GM23338 (cell line): ENCODE measurements around the gene SLC6A11. TPM values are rescaled to one million over a fixed set of nuclear protein-coding genes. Genes with fewer than 3 reads are reported as not detected.

ENCODE experiments used
- ATAC-seq: fragments of 200-7000 bp; cut with Tn5 transposase; 3 replicates; pipeline ENCODE4 v1.9.1; 2020
- DNase-seq: peaks from one replicate; pipeline ENCODE4 v3.0.0-alpha.2; 2015; ENCODE audit warnings: low spot score
- H2AFZ ChIP-seq: fragments of 200-600 bp; sonication (generic); 2 replicates; pipeline ENCODE4 v1.8.0; 2016; ENCODE audit warnings: antibody characterized with exemption, mild to moderate bottlenecking, moderate library complexity
- H3F3A ChIP-seq: fragments of 200-600 bp; sonication (generic); replicated peaks from 2 replicates; pipeline ENCODE4 v1.8.0; 2017; ENCODE audit warnings: antibody characterized with exemption, mixed run types, low read depth
- H3K27ac ChIP-seq: fragments of 200-600 bp; sonication (generic); 2 replicates; pipeline ENCODE4 v1.6.1; 2016; ENCODE audit warnings: low read depth
- H3K27me3 ChIP-seq: fragments of 200-600 bp; sonication (generic); 2 replicates; pipeline ENCODE4 v1.8.0; 2016; ENCODE audit warnings: mild to moderate bottlenecking, mixed run types, moderate library complexity; ENCODE audit not compliant: insufficient read depth
- H3K36me3 ChIP-seq: fragments of 200-600 bp; sonication (generic); 2 replicates; pipeline ENCODE4 v1.8.0; 2016; ENCODE audit warnings: mild to moderate bottlenecking; ENCODE audit not compliant: insufficient read depth
- H3K4me1 ChIP-seq: fragments of 200-600 bp; sonication (generic); 2 replicates; pipeline ENCODE4 v1.8.0; 2016; ENCODE audit warnings: mild to moderate bottlenecking, moderate library complexity; ENCODE audit not compliant: insufficient read depth
- H3K4me2 ChIP-seq: fragments of 200-600 bp; sonication (generic); 2 replicates; pipeline ENCODE4 v1.7.1; 2017; ENCODE audit warnings: mixed run types
- H3K4me3 ChIP-seq: fragments of 200-600 bp; sonication (generic); 2 replicates; pipeline ENCODE4 v1.6.1; 2016; ENCODE audit warnings: mixed run types
- H3K79me2 ChIP-seq: fragments of 200-600 bp; sonication (generic); replicated peaks from 2 replicates; pipeline ENCODE4 v1.8.0; 2017; ENCODE audit warnings: mild to moderate bottlenecking; ENCODE audit not compliant: insufficient read depth
- H3K9me2 ChIP-seq: fragments of 200-600 bp; sonication (generic); 2 replicates; pipeline ENCODE4 v1.8.0; 2017; ENCODE audit not compliant: insufficient read depth
- H4K20me1 ChIP-seq: fragments of 200-600 bp; sonication (generic); replicated peaks from 2 replicates; pipeline ENCODE4 v1.8.0; 2017; ENCODE audit warnings: mild to moderate bottlenecking; ENCODE audit not compliant: insufficient read depth
- H3K27ac Mint-ChIP-seq: 2 replicates; pipeline ENCODE4 v1.8.0; 2020; ENCODE audit warnings: inconsistent platforms, mild to moderate bottlenecking, moderate library complexity, mixed read lengths
- H3K27me3 Mint-ChIP-seq: 3 replicates; pipeline ENCODE4 v1.8.0; 2022; ENCODE audit warnings: low read depth, mild to moderate bottlenecking, moderate library complexity, mixed read lengths, inconsistent platforms; ENCODE audit not compliant: insufficient read depth, poor library complexity
- H3K36me3 Mint-ChIP-seq: 3 replicates; pipeline ENCODE4 v1.8.0; 2021; ENCODE audit warnings: low read depth, mild to moderate bottlenecking, inconsistent platforms, moderate library complexity, mixed read lengths
- H3K4me1 Mint-ChIP-seq: 3 replicates; pipeline ENCODE4 v1.8.0; 2020; ENCODE audit warnings: mild to moderate bottlenecking, inconsistent platforms, mixed read lengths
- H3K4me3 Mint-ChIP-seq: 3 replicates; pipeline ENCODE4 v1.8.0; 2021; ENCODE audit warnings: moderate library complexity, mild to moderate bottlenecking, inconsistent platforms, mixed read lengths
- H3K9me3 Mint-ChIP-seq: 3 replicates; pipeline ENCODE4 v1.8.0; 2020; ENCODE audit warnings: moderate library complexity, mild to moderate bottlenecking, inconsistent platforms, mixed read lengths
- CREB1 ChIP-seq: fragments of 250-450 bp; sonication (Bioruptor Pico); IDR thresholded peaks from 2 replicates; pipeline ENCODE4 v1.5.0; 2020; ENCODE audit warnings: low read depth, mild to moderate bottlenecking, moderate library complexity
- CTCF ChIP-seq, 2 experiments: fragments of 200-600 bp in 1 of 2; sonication (generic) in 1 of 2; conservative IDR thresholded peaks; 2 replicates each; pipeline versions ENCODE4 v1.5.1 to v1.6.1; 2016 to 2017; ENCODE audit warnings: antibody characterized with exemption in 2 of 2, low read depth in 2 of 2, mild to moderate bottlenecking in 2 of 2, moderate library complexity in 1 of 2
- ETS1 ChIP-seq: IDR thresholded peaks from 2 replicates; pipeline ENCODE4 v1.6.1; 2016; ENCODE audit warnings: antibody characterized with exemption
- EZH2 ChIP-seq: fragments of 200-600 bp; sonication (generic); IDR thresholded peaks from one replicate; pipeline ENCODE4 v1.8.0; 2017; ENCODE audit warnings: antibody characterized with exemption, mild to moderate bottlenecking, low read depth; ENCODE audit not compliant: unreplicated experiment
- EZH2phosphoT487 ChIP-seq: fragments of 200-600 bp; sonication (generic); IDR thresholded peaks from one replicate; pipeline ENCODE4 v1.8.1; 2018; ENCODE audit warnings: antibody characterized with exemption; ENCODE audit not compliant: unreplicated experiment
- JUNB ChIP-seq: IDR thresholded peaks from one replicate; pipeline ENCODE4 v1.6.1; 2016; ENCODE audit warnings: antibody characterized with exemption; ENCODE audit not compliant: unreplicated experiment
- NANOG ChIP-seq: IDR thresholded peaks from 2 replicates; pipeline ENCODE4 v1.6.1; 2016; ENCODE audit warnings: antibody characterized with exemption, borderline replicate concordance
- POLR2AphosphoS5 ChIP-seq: IDR thresholded peaks from 2 replicates; pipeline ENCODE4 v1.6.1; 2016; ENCODE audit warnings: antibody characterized with exemption, low read depth
- REST ChIP-seq: IDR thresholded peaks from one replicate; pipeline ENCODE4 v1.6.1; 2018; ENCODE audit warnings: antibody characterized with exemption; ENCODE audit not compliant: unreplicated experiment
- STAT1 ChIP-seq: IDR thresholded peaks from one replicate; pipeline ENCODE4 v1.6.1; 2016; ENCODE audit warnings: antibody characterized with exemption; ENCODE audit not compliant: unreplicated experiment
- ZNF114 ChIP-seq: fragments of 250-450 bp; sonication (Bioruptor Pico); IDR thresholded peaks from 2 replicates; pipeline ENCODE4 v1.5.0; 2020; ENCODE audit warnings: mild to moderate bottlenecking, moderate library complexity
- ZNF331 ChIP-seq: fragments of 250-450 bp; sonication (Bioruptor Pico); IDR thresholded peaks from 2 replicates; pipeline ENCODE4 v1.5.0; 2020; ENCODE audit warnings: low read depth, mild to moderate bottlenecking, moderate library complexity
- ZNF462 ChIP-seq: fragments of 250-450 bp; sonication (Bioruptor Pico); IDR thresholded peaks from 2 replicates; pipeline ENCODE4 v1.5.0; 2020; ENCODE audit warnings: mild to moderate bottlenecking, moderate library complexity
- polyA plus RNA-seq: library from polyadenylated mRNA; unstranded; fragments of >200 nt; fragmentation: Nextera tagmentation; extraction: Ambion mirVana; gene quantifications from 2 replicates; pipeline ENCODE4 v1.2.1, GENCODE V29; 2016
- total RNA-seq: library from RNA; depleted of rRNA; stranded (reverse); fragments of >200 nt; shearing (Covaris generic); gene quantifications from 2 replicates; pipeline ENCODE4 v1.2.3, GENCODE V29; 2014

Gene SLC6A11
- total and polyA plus RNA-seq, 2 experiments from 2014 or later = 0.47 to 1.1 TPM

GRCh38 chr3:10946526-10946925 lies 130.5 kb downstream of the SLC6A11 start:
- TF ChIP-seq ZNF331 (CRISPR knock-in tag) (no peak), EZH2 (no peak), POLR2AphosphoS5 (no peak), CREB1 (CRISPR knock-in tag) (no peak), STAT1 (no peak), CTCF (conservative IDR thresholded peaks at IDR 0.05; ENCODE audit: low read depth in 2 of 2) (no peak), NANOG (no peak), JUNB (no peak), EZH2phosphoT487 (no peak), ETS1 (no peak), REST (no peak), ZNF462 (no peak), ZNF114 (CRISPR knock-in tag) (no peak)
- no peak overlapping the region for H3K4me3 ChIP-seq
- H2AFZ ChIP-seq = no peak overlapping the region
- no peaks in the 10 kb centered on the region for H3F3A ChIP-seq
- H3K27me3 ChIP-seq = no peaks in the 10 kb centered on the region
- DNase-seq (no peak), ATAC-seq (no peak)
- H3K79me2 ChIP-seq = no peaks in the 10 kb centered on the region
- H3K27ac ChIP-seq = no peak overlapping the region
- Mint-ChIP-seq H3K9me3 (peaks cover 11% of the 10 kb centered on the region), H3K4me1 (peaks cover 5% of the 10 kb centered on the region; the same call in 2 of the 3 replicates), H3K27ac (no peak overlapping the region), H3K4me3 (no peak overlapping the region), H3K27me3 (peaks cover 5% of the 10 kb centered on the region), H3K36me3 (peaks cover 3% of the 10 kb centered on the region; the same call in 2 of the 3 replicates)
- H3K4me2 ChIP-seq = no peak overlapping the region
- H3K36me3 ChIP-seq = no peaks in the 10 kb centered on the region
- no peaks in the 10 kb centered on the region for H3K9me2 ChIP-seq
- H3K4me1 ChIP-seq = no peaks in the 10 kb centered on the region
- no peaks in the 10 kb centered on the region for H4K20me1 ChIP-seq
